Measurements from ENCODE around the gene NXN. TPM values are rescaled to one million over a fixed set of nuclear protein-coding genes. Genes with fewer than 3 reads are reported as not detected.
A peak's percentile ranks its signal among the peaks of the same experiment; 100 is the strongest.
"Not testable (repeated sequence)": the region's sequence is repeated elsewhere in the genome, so short reads cannot be mapped to it uniquely, and the experiment has no call there.

Gene NXN
- total and polyA plus RNA-seq, 4 experiments from 2014 or later: 0.55 to 2.7 (median 1.9) TPM

DNA sequence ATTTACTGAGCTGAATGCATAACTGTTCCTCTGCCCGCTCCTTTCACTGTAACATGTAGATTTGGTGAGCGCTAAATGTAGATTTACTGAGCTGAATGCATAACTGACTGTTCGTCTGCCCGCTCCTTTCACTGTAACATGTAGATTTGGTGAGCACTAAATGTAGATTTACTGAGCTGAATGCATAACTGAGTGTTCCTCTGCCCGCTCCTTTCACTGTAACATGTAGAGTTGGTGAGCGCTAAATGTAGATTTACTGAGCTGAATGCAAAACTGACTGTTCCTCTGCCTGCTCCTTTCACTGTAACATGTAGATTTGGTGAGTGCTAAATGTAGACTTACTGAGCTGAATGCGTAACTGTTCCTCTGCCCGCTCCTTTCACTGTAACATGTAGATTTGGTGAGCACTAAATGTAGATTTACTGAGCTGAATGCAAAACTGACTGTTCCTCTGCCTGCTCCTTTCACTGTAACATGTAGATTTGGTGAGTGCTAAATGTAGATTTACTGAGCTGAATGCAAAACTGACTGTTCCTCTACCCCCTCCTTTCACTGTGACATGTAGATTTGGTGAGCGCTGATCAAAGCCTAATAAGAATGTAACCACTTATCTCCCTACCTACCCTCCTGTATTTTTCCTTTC, 224.1 kb downstream of the NXN start:
- POLR2A ChIA-PET (ENCODE audit: partially characterized antibody): interaction anchor here (1.2 kb wide), 1 partner anchor 27 kb away, joined by 5 read pairs; the partner anchor contains the start of genes GLOD4 and MRM3
- H3K9me3 Mint-ChIP-seq; DNase-seq; H3K27ac ChIP-seq (ENCODE audit: low read depth, low read length); intact Hi-C loops (cut with micrococcal nuclease); H3K27me3 ChIP-seq (ENCODE audit: insufficient read depth, low read length); H3K9me3 ChIP-seq (ENCODE audit: control insufficient read depth in 1 of 2, low read length in 2 of 2); H3K4me3 Mint-ChIP-seq; H3K27me3 Mint-ChIP-seq; H3K4me3 ChIP-seq (ENCODE audit: low read length in 2 of 2): not testable (repeated sequence)
- Mint-ChIP-seq H3K36me3 (peaks cover 11 to 33% of the 10 kb centered on the region in 2 donors), H3K27ac (peak overlapping the region in 1 of 7 donors; percentile 10), H3K4me1 (peaks cover 14 to 26% (median 17%) of the 10 kb centered on the region in 4 donors)
- H3K4me1 ChIP-seq (ENCODE audit: insufficient read depth, low read length): peaks cover 16% of the 10 kb centered on the region
- peaks cover 17% of the 10 kb centered on the region for H3K36me3 ChIP-seq (ENCODE audit: insufficient read depth, low read length)
- CTCF ChIA-PET (ENCODE audit: partially characterized antibody): interaction anchor here (1.3 to 1.7 kb wide), 4 partner anchors 22 to 343 kb away, joined by 4 to 7 read pairs (median 6); partner anchors contain the start of genes GLOD4, MRM3 and NXN

DNA sequence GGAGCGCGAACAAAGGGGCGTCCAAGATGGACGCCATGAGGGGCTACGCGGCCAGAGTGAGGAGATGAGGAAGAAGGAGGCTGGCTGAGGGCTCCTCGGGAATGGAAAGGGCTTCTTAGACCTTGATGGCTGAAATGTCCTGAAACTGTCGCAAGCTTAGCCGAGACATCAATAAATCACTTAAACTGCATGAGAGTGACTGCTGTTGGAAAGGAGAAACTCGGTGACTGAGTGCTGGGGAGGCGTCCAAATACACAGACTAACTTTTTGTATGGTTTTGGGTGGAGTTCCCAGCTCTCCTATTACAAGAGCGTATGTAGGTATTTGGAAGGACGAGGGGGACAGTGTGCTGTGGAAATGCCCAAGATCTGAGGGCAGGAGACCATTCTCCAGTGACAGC, 226.2 kb downstream of the NXN start:
- H3K9me3 Mint-ChIP-seq: no peaks in the 10 kb centered on the region
- peak overlapping the region; percentile 3 to 81 (median 66) for H3K4me3 Mint-ChIP-seq
- peaks cover 24 to 41% (median 29%) of the 10 kb centered on the region in 4 donors for H3K4me1 Mint-ChIP-seq
- intact Hi-C loops (cut with micrococcal nuclease): loop anchor here (2.0 kb wide), 1 partner anchor 21 kb away; the partner anchor contains the start of gene TLCD3A
- Histone ChIP-seq H3K27ac (ENCODE audit: low read depth, low read length) (no peak overlapping the region), H3K27me3 (ENCODE audit: insufficient read depth, low read length) (no peaks in the 10 kb centered on the region), H3K4me3 (ENCODE audit: low read length in 2 of 2) (no peak overlapping the region), H3K4me1 (ENCODE audit: insufficient read depth, low read length) (peaks cover 27% of the 10 kb centered on the region), H3K36me3 (ENCODE audit: insufficient read depth, low read length) (no peaks in the 10 kb centered on the region), H3K9me3 (ENCODE audit: control insufficient read depth in 1 of 2, low read length in 2 of 2) (no peaks in the 10 kb centered on the region)
- ChIA-PET CTCF (ENCODE audit: partially characterized antibody) (interaction anchor here (1.0 to 1.9 kb wide), 7 partner anchors 8 to 342 kb away, joined by 3 to 8 read pairs (median 4); no protein-coding TSS in a partner anchor), POLR2A (ENCODE audit: partially characterized antibody) (interaction anchor here (1.1 to 4.5 kb wide), 3 partner anchors 17 to 28 kb away, joined by 3 to 37 read pairs (median 3); partner anchors contain the start of genes GLOD4 and MRM3)
- DNase-seq: no peak
- H3K36me3 Mint-ChIP-seq: peaks cover 7 to 21% of the 10 kb centered on the region in 2 donors
- peak overlapping the region in 5 of 7 donors; percentile 36 to 73 (median 64) for H3K27ac Mint-ChIP-seq
- H3K27me3 Mint-ChIP-seq: no peaks in the 10 kb centered on the region

DNA sequence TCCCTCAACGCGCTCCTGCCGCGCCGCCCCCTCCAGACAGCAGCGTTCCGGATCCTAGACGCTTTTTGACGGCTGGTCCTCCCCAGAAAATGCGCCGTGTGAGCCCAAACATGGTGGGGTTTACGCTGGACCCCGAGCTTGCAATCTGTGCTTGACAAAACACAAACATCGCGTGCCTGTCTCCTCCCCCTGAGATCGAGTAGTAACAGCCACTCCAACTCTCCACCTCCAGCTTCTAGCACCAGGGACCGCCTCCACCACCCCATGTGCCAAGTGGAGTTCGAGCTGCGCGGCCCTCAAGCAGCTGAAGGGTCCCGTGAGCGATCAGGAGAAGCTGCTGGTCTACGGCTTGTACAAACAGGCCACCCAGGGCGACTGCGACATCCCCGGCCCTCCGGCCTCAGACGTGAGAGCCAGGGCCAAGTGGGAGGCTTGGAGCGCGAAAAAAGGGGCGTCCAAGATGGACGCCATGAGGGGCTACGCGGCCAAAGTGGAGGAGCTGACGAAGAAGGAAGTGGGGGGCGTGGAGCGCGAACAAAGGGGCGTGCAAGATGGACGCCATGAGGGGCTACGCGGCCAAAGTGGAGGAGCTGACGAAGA, 226.9 kb downstream of the NXN start:
- Histone ChIP-seq H3K4me1 (ENCODE audit: insufficient read depth, low read length) (peaks cover 27% of the 10 kb centered on the region), H3K9me3 (ENCODE audit: control insufficient read depth in 1 of 2, low read length in 2 of 2) (no peaks in the 10 kb centered on the region), H3K36me3 (ENCODE audit: insufficient read depth, low read length) (peaks cover 4% of the 10 kb centered on the region), H3K27me3 (ENCODE audit: insufficient read depth, low read length) (no peaks in the 10 kb centered on the region), H3K4me3 (ENCODE audit: low read length in 2 of 2) (peak overlapping the region; percentile 73 to 81), H3K27ac (ENCODE audit: low read depth, low read length) (peak overlapping the region; percentile 69)
- Mint-ChIP-seq H3K27me3 (no peaks in the 10 kb centered on the region), H3K36me3 (peaks cover 7 to 27% of the 10 kb centered on the region in 2 donors), H3K9me3 (no peaks in the 10 kb centered on the region), H3K4me1 (peaks cover 24 to 46% (median 33%) of the 10 kb centered on the region in 4 donors), H3K4me3 (peak overlapping the region; percentile 91 to 97 (median 93)), H3K27ac (peak overlapping the region; percentile 86 to 97 (median 93))
- no peak for DNase-seq
- intact Hi-C loops (cut with micrococcal nuclease): loop anchor here (1.0 to 2.0 kb wide), 5 partner anchors 20 to 340 kb away; partner anchors contain the start of genes GLOD4, MRM3, TLCD3A and VPS53
- CTCF ChIA-PET (ENCODE audit: partially characterized antibody): interaction anchor here (1.0 to 1.9 kb wide), 10 partner anchors 9 to 342 kb away, joined by 3 to 8 read pairs (median 4); partner anchors contain the start of genes GLOD4 and TIMM22
- POLR2A ChIA-PET (ENCODE audit: partially characterized antibody): interaction anchor here (0.5 to 4.5 kb wide), 12 partner anchors 9 to 336 kb away, joined by 3 to 37 read pairs (median 4); partner anchors contain the start of genes GLOD4, MRM3, TIMM22 and VPS53

DNA sequence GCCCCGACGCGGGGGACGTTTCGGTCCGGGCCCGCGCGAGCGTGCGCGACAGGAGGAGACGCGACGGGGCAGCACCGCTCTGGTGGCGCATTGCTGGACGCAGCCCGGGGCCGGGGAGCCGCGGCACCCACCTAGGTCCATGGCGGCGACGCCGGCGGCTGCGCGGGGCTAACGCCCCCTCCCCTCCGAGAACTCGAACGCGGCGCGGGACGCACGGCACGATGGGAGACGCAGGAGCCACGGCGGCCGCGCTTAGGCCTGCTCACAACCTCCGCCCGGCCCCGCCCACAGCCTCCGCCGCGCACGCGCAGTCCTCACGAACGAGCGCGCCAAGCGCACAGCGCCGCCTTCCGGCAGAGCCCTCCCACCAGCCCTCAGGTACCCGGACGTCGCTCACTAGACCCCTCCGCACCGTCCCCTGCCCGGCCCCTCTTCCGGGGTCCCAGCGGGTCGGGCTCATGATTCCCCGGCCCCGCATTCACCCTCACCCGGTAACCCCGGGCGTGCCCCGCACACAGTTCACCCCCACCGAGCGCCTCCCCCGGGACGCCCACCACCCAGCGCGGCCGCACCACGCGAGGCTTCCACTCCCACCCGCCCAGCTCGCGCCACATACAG, 227.5 kb downstream of the NXN start, which contains the start of gene GEMIN4:
Gene GEMIN4, minus strand, starts transcription at position 263 of the 618 bp plus-strand sequence. Its CDS starts 122 bp downstream, at position 141.
- H3K36me3 ChIP-seq (ENCODE audit: insufficient read depth, low read length): peaks cover 9% of the 10 kb centered on the region
- ChIA-PET CTCF (ENCODE audit: partially characterized antibody) (interaction anchor here (1.0 to 1.9 kb wide), 9 partner anchors 8 to 341 kb away, joined by 3 to 8 read pairs (median 5); partner anchors contain the start of genes GLOD4 and TIMM22), POLR2A (ENCODE audit: partially characterized antibody) (interaction anchor here (0.5 to 4.5 kb wide), 13 partner anchors 10 to 336 kb away, joined by 3 to 37 read pairs (median 3); partner anchors contain the start of genes GLOD4, MRM3, TIMM22 and VPS53)
- peaks cover 27% of the 10 kb centered on the region for H3K4me1 ChIP-seq (ENCODE audit: insufficient read depth, low read length)
- peak; percentile 93 to 99 (median 96) for DNase-seq
- Mint-ChIP-seq H3K9me3 (no peaks in the 10 kb centered on the region), H3K36me3 (peaks cover 6 to 31% of the 10 kb centered on the region in 2 donors), H3K27me3 (no peaks in the 10 kb centered on the region), H3K4me1 (peaks cover 24 to 46% (median 33%) of the 10 kb centered on the region in 4 donors), H3K4me3 (peak within 1 kb of the TSS; percentile 92 to 97 (median 94)), H3K27ac (peak within 1 kb of the TSS; percentile 86 to 97 (median 95))
- H3K27me3 ChIP-seq (ENCODE audit: insufficient read depth, low read length): no peaks in the 10 kb centered on the region
- intact Hi-C loops (cut with micrococcal nuclease): loop anchor here (1.0 to 2.0 kb wide), 5 partner anchors 19 to 340 kb away; partner anchors contain the start of genes GLOD4, MRM3, TLCD3A and VPS53
- H3K9me3 ChIP-seq (ENCODE audit: control insufficient read depth in 1 of 2, low read length in 2 of 2): no peaks in the 10 kb centered on the region
- peak within 1 kb of the TSS; percentile 73 to 81 for H3K4me3 ChIP-seq (ENCODE audit: low read length in 2 of 2)
- peak within 1 kb of the TSS; percentile 69 for H3K27ac ChIP-seq (ENCODE audit: low read depth, low read length)

DNA sequence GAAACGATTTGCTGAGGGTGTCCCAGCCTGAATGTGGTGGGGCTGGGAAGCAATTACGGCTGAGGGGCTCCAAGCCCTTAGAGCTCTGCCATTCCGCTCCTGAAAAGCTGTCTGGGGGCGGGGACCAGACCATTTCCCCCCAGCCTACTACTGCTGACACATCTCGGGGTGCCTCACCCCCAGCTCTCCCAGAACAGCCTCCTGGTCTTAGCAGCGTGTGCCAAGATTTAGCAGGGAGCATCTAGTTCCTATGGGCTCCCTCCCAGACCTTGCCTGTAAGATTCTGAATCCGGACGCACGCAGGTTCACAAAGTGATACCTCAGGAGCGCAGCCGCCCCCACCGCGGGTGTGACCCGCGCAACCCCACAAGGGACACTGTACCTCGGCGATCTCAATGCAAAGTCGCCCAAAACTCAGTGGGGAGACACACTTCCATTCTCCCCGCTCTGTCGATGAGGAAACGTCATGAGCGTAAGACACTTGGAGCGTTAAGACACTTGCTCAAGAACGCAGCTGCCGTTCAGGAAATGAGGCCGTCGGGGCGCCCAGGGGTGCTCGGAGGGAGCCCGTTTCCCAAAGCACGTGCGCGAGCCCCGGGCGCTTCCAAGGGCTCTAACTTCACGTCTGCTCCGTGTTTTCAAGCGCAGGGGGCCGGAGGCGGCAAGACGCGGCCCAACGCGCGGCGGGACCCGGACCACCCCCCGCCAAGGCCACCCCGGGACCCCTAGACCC, 228.1 kb downstream of the NXN start:
- ChIA-PET CTCF (ENCODE audit: partially characterized antibody) (interaction anchor here (0.7 to 1.8 kb wide), 2 partner anchors 30 to 36 kb away, joined by 3 to 5 read pairs; partner anchors contain the start of gene GLOD4), POLR2A (ENCODE audit: partially characterized antibody) (interaction anchor here (1.0 to 4.5 kb wide), 5 partner anchors 9 to 335 kb away, joined by 3 to 37 read pairs (median 5); partner anchors contain the start of genes GLOD4, MRM3 and VPS53)
- Mint-ChIP-seq H3K27me3 (no peaks in the 10 kb centered on the region), H3K9me3 (no peaks in the 10 kb centered on the region), H3K27ac (peak overlapping the region; percentile 80 to 96 (median 95)), H3K36me3 (peaks cover 0 to 29% of the 10 kb centered on the region in 2 donors), H3K4me1 (peaks cover 24 to 46% (median 33%) of the 10 kb centered on the region in 4 donors), H3K4me3 (peak overlapping the region; percentile 92 to 96 (median 94))
- intact Hi-C loops (cut with micrococcal nuclease): loop anchor here (1.0 to 2.0 kb wide), 5 partner anchors 19 to 339 kb away; partner anchors contain the start of genes GLOD4, MRM3, TLCD3A and VPS53
- Histone ChIP-seq H3K27me3 (ENCODE audit: insufficient read depth, low read length) (no peaks in the 10 kb centered on the region), H3K4me1 (ENCODE audit: insufficient read depth, low read length) (peaks cover 27% of the 10 kb centered on the region), H3K36me3 (ENCODE audit: insufficient read depth, low read length) (peaks cover 15% of the 10 kb centered on the region), H3K9me3 (ENCODE audit: control insufficient read depth in 1 of 2, low read length in 2 of 2) (no peaks in the 10 kb centered on the region), H3K27ac (ENCODE audit: low read depth, low read length) (peak overlapping the region; percentile 69), H3K4me3 (ENCODE audit: low read length in 2 of 2) (peak overlapping the region; percentile 69 to 81)
- DNase-seq: peak in 4 of 5 donors; percentile 59 to 73 (median 65)
